ENCODE results near the gene CD47.

CD47 gene

GRCh38 chr3:108090701-108091497 lies at the start of gene CD47:
TSS of gene CD47 (minus strand) at chr3:108091031. CDS start at chr3:108090908, 123 bp downstream.
- peak; percentile 97 for DNase-seq (ENCODE audit: low spot score)

DNA sequence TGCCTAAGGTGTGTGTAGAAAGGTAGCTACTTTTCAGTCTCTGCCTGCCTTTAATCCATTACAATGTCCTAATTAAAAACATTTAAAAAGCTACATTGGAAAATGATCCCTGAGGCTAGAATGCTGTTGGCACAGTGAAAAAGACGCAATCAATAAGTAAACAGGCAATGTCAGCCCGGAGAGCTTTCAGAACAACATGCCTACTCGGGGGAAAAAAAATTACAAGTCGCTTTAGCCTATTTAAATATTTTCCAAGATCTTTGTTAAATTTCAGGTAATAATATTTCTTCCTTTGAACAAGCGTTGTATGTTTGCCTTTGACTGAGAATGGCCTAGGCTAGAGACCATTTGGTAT lies 46.6 kb upstream of the CD47 start:
- no peak for DNase-seq (ENCODE audit: low spot score)

GRCh38 chr3:108136561-108137459 lies 46.0 kb upstream of the CD47 start:
- DNase-seq (ENCODE audit: low spot score): no peak

DNA sequence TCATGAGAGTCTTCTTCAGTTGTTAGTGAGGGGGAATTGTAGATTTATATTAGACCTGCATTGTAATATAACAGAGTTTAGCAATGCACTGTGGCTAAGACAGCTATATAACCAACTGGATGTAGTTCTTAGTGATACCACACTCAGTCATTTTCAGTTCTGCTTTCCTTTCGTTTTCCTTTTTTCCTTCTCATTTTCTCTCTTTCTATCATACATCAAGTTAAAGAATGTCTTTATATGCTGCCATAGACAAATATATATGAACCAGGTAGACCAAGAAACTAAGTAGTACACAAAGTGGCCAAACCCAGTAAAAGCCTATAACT lies 43.7 kb upstream of the CD47 start:
- DNase-seq (ENCODE audit: low spot score): no peak

GRCh38 chr3:108133858-108134554 lies 43.2 kb upstream of the CD47 start:
- DNase-seq (ENCODE audit: low spot score): no peak

DNA sequence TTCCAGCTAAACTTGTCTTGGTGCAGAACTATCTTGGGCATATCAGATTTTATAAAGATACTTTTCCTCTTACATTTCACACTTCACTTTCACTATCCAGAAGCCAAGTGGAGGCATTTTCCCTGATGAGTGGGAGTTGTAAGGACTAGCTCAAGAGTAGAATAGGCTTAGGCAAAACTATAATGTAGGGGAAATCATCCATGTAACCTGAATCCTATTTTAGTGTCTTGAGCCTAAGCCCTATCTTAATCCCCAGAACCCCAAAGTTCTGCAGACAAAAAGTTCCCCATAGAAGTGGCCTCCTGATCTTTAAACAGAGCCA lies 42.2 kb upstream of the CD47 start:
- no peak for DNase-seq (ENCODE audit: low spot score)

GRCh38 chr3:108131475-108132134 lies 40.8 kb upstream of the CD47 start:
- DNase-seq (ENCODE audit: low spot score): no peak

- DNase-seq (ENCODE audit: low spot score): peak; percentile 28
Measured at GRCh38 chr3:108130701-108131474, 40.1 kb upstream of the CD47 start.

DNA sequence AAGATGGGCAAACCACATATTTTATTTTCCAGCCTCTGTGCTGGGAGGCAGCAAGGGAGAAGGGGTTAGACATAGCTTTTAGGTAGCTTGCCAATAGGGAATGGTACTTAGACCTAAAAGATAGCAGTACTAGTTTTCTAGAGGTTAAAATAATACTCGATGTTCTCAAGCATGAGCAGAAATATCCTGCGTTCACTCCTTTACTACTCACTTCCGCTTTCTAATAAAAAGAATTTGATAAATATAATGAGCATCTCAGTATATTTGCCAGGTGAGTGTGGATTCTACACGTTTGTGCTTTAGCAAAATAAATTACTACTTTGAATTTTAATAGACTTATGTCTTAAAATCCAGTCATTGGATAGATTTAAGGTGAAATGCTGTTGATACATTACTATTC lies 39.4 kb upstream of the CD47 start:
- no peak for DNase-seq (ENCODE audit: low spot score)

DNA sequence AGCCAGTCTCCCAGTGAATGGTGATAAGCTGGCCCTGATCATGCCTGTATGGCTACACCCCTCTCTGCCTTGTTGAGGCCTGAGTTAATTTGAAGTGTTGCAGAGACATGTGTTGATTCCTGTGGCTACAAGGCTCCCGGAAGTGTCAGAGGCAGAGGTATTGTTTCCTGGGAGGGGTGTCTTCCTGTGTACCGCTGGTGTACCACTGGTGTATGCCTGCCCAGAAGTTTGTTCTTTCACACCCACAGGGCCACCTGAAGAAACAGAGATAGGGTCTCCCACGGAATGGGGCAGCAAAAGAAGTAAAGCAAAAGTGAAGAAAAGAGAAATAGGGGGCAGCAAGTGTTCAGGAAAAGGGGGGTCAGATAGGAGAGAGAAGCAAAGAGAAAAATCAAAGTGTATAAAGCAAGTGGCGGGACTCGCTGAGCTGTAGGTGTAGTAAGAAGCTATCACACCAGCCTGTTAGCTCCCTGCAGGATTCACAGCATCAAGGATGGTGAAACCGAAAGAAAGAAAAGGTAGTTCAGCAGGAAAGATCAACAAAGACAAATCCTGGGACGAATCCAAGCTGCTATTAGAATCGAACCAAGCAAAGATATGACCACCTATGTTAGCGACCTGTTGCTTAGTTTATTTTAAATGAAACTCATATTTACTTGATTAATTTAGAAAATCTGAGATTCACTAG lies 36.6 kb upstream of the CD47 start:
- DNase-seq (ENCODE audit: low spot score): no peak

DNA sequence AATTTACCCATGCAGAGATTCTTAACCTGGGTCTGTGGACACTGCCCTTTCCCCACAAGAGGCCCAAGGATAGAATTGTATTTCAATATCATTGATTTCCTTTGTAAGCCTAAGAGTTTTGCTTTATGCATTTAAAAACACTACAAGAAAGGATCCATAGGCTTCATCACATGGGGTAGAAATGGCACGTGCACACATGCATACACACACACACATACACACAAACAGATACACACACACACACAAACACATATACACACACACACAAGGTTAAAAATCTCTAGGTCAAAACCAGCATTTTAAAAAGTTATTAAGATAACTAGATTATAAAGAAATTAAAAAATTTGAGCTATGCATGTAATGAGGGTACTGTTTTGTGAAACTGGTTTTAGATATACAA lies 35.5 kb upstream of the CD47 start:
- no peak for DNase-seq (ENCODE audit: low spot score)

DNA sequence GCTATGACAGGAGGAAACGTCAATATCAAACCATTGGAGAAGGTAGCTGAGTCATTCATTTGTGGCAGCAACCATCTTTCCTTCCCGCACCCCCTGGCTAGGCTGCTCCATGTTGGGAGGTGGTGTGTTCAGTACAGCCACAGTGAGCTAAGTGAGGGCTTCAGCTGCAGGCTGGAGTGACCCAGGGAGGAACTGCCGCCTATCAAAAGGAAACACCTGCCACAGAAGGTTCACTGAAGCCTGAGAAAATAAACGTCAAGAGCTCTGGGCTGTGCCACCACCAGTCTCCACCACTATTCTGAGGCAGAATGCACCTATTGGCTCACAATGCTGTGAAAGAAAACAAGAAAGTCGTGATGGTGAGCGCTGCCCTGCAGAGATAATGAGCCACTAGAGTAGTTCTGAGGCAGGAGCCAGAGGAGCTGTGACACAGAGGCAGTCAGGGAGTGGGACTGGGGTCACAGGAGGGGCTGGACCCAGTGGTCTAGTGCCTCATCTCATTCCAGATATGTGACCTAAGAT lies 34.8 kb upstream of the CD47 start:
- DNase-seq (ENCODE audit: low spot score): no peak

DNA sequence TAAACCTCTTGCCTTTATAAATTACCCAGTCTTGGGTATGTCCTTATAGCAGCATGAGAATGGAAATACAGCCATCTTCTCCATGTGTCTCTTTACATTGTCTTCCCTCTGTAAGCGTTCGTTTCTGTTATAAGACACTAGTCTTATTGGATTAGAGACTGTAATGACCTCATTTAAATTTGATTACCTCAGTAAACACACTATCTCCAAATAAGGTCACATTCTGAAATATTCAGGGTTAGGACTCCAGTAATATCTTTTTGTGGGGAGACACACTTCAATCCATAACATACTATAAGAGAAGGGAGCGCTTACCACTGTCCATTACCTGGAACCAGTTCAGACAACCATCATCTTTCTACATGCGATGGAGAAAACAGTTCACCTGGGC lies 34.3 kb upstream of the CD47 start:
- no peak for DNase-seq (ENCODE audit: low spot score)

DNA sequence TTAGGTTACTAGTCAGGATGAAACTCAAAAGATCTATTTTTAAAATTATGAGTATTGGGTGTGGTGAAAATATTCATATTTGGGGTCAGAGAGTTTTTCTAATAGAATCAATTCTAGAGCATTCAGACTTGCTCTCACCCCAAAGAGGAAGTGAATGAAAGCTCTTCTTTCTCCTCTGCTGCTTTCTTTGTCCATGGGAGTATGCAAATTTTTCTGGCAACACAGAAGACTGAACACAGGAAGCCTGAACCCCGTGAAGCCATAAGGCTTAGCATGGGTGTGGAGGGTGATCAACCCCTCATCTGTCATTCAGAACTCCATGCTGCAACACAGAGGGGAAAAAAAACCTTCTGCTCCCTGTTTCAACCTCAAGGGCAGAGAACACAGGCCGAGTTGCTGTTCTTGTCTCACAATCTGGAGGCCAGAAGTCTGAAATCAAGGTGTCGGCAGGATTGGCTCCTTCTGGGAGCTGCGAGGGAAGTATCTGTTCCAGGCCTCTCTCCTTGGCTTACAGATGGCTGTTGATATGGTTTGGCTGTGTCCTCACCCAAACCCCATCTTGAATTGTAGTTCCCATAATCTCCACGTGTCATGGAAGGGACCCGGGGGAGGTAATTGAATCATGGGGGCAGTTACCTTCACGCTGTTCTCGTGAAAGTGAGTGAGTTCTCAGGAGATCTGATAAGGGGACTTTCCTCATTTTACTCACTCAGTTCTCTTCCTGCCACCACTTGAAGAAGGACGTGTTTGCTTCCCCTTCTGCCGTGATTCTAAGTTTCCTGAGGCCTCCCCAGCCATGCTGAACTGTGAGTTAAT lies 33.7 kb upstream of the CD47 start:
- no peak for DNase-seq (ENCODE audit: low spot score)

GRCh38 chr3:108123326-108123725 lies 32.5 kb upstream of the CD47 start:
- no peak for DNase-seq (ENCODE audit: low spot score)

DNA sequence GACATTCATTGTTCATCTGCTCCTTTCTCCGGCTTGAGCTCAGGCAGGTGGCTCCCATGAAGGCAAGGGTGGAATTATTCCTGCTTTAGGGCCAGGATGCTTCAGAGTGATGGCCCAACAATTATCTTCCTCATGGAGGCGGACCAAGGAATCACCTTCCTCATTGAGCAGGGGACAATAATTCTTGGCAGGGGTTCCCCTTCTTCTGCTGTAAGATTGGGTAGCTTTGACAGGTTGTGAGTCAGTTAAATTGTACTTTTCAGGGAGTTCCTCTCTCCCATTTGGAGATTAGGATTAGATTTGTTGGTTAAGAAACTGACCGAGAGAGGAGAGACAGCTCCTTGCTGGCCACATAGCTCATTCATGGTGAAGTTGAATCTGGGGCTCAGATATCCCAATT lies 31.4 kb upstream of the CD47 start:
- DNase-seq (ENCODE audit: low spot score): no peak

- no peak for DNase-seq (ENCODE audit: low spot score)
Measured at GRCh38 chr3:108119398-108120104, 28.7 kb upstream of the CD47 start.

DNA sequence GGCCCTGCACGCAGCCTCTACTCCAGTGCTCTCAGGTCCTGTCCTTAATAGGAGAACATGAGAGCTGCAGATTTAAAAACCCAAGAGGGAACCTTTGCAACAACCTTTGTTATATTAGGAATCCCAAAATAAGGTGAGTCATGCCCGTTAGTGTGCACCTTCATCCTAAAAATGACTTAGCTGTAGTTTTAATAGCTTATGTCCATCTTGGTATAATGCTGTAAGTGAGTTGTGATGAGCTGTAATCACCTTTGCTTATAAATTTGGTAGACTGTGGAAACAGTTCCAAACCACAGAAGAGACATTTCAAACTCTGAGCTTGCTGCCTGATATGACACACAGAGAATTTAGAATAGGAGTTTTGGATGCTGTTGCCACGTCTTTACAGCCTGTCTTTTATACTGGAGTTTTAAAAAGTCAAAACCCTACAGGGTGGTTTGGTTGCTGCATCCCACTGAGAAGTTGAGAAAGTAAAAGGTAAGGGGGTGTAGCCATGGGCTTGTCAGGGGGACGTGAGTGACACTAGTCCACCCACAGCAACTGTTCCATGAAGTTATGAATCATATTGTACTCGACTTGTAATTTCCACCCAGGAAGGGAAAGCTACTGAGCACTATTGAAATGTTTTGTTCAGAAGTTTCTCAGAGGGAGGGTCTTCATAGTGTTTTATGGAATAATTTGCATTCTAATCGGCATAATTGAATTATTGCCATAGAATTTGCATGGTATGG lies 27.4 kb upstream of the CD47 start:
- no peak for DNase-seq (ENCODE audit: low spot score)

All from COLO829 (cell line).